Measurements from ENCODE around the gene MYO1A.

The MYO1A gene

DNA sequence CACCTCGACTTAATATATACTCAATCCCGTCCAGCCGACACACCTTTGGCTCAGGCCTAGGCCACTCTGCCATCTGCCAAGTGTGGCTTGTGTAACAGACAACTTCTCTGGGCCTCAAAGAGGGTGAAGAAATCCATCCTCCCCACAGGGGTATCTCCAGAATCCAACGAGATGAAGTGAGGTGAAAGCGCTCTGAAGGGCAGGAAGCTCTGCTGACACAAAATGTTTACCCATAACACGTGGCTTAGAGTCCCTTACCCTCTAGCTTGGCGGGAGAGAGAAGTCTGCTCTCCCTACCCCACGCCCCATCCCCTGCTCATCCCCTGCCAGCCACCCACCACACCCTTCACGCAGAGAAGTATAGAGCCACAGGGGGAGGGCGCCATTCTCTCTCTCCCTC lies 56.6 kb downstream of the MYO1A start:
- TF ChIP-seq, protein P1, sequence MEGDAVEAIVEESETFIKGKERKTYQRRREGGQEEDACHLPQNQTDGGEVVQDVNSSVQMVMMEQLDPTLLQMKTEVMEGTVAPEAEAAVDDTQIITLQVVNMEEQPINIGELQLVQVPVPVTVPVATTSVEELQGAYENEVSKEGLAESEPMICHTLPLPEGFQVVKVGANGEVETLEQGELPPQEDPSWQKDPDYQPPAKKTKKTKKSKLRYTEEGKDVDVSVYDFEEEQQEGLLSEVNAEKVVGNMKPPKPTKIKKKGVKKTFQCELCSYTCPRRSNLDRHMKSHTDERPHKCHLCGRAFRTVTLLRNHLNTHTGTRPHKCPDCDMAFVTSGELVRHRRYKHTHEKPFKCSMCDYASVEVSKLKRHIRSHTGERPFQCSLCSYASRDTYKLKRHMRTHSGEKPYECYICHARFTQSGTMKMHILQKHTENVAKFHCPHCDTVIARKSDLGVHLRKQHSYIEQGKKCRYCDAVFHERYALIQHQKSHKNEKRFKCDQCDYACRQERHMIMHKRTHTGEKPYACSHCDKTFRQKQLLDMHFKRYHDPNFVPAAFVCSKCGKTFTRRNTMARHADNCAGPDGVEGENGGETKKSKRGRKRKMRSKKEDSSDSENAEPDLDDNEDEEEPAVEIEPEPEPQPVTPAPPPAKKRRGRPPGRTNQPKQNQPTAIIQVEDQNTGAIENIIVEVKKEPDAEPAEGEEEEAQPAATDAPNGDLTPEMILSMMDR (conservative IDR thresholded peaks at IDR 0.05): no peak
- no peak for TF ChIP-seq ZFX (IDR thresholded peaks at IDR 0.05)
- no peak overlapping the region for H3K27ac ChIP-seq

- peak overlapping the region; percentile 35 for H3K27ac ChIP-seq
- TF ChIP-seq ZFX (IDR thresholded peaks at IDR 0.05): no peak
- TF ChIP-seq, protein P1 (conservative IDR thresholded peaks at IDR 0.05): no peak
These were observed 58.3 kb downstream of the MYO1A start for GRCh38 chr12:56991319-56992246.

- TF ChIP-seq, protein P1 (conservative IDR thresholded peaks at IDR 0.05): no peak
- no peak for TF ChIP-seq ZFX (IDR thresholded peaks at IDR 0.05)
- H3K27ac ChIP-seq: peak overlapping the region; percentile 35
These were observed 59.1 kb downstream of the MYO1A start for GRCh38 chr12:56990648-56991318.

- no peak overlapping the region for H3K27ac ChIP-seq
- TF ChIP-seq, protein P1 (conservative IDR thresholded peaks at IDR 0.05): no peak
- no peak for TF ChIP-seq ZFX (IDR thresholded peaks at IDR 0.05)
These were observed 59.9 kb downstream of the MYO1A start for GRCh38 chr12:56989861-56990610.

- TF ChIP-seq ZFX (IDR thresholded peaks at IDR 0.05): no peak
- TF ChIP-seq, protein P1 (conservative IDR thresholded peaks at IDR 0.05): no peak
- H3K27ac ChIP-seq: no peak overlapping the region
These were observed 61.7 kb downstream of the MYO1A start for GRCh38 chr12:56988207-56988739.

- no peak for TF ChIP-seq ZFX (IDR thresholded peaks at IDR 0.05)
- TF ChIP-seq, protein P1 (conservative IDR thresholded peaks at IDR 0.05): peak; percentile 98
- peak overlapping the region; percentile 68 for H3K27ac ChIP-seq
These were observed 62.3 kb downstream of the MYO1A start for GRCh38 chr12:56987551-56988053.
